LHCN-M2 (cell line): ENCODE measurements around the gene C11orf52. TPM values are rescaled to one million over a fixed set of nuclear protein-coding genes. Genes with fewer than 3 reads are reported as not detected.
"Not testable (repeated sequence)": the region's sequence is repeated elsewhere in the genome, so short reads cannot be mapped to it uniquely, and the experiment has no call there.

Experiments
- DNase-seq: peaks from one replicate; pipeline ENCODE4 v3.0.0-alpha.2; 2012; ENCODE audit warnings: low read depth
- polyA plus RNA-seq: library from polyadenylated mRNA; unstranded; fragments of >200 nt; gene quantifications from one replicate; pipeline ENCODE4 v1.2.1, GENCODE V29; 2012; ENCODE audit warnings: missing spikeins
- total RNA-seq: library from RNA; depleted of rRNA; stranded (reverse); fragments of >200 nt; gene quantifications from 2 replicates; pipeline ENCODE4 v1.2.3, GENCODE V29; 2014; rRNA removed

Gene C11orf52
- total RNA-seq = 1.2 and 2.1 TPM in 2 replicates
- 2.6 TPM for polyA plus RNA-seq

GRCh38 chr11:111918390-111919256 lies at the start of gene C11orf52:
Gene C11orf52 (plus strand): TSS chr11:111918913. CDS start chr11:111918973, 60 bp downstream.
- DNase-seq = peak; percentile 92

- no peak for DNase-seq
These were observed 48.6 kb upstream of the C11orf52 start for GRCh38 chr11:111870113-111870512.

GRCh38 chr11:111870522-111870885 lies 48.2 kb upstream of the C11orf52 start:
- no peak for DNase-seq

GRCh38 chr11:111870886-111871692 lies 47.6 kb upstream of the C11orf52 start, which contains the start of gene ALG9:
Gene ALG9 (minus strand): TSS chr11:111871581. CDS start chr11:111871482, 99 bp downstream.
- DNase-seq = peak; percentile 83

GRCh38 chr11:111871693-111872161 lies 47.0 kb upstream of the C11orf52 start:
- peak; percentile 7 for DNase-seq

GRCh38 chr11:111878385-111878848 lies 40.3 kb upstream of the C11orf52 start:
- DNase-seq = peak; percentile 45

GRCh38 chr11:111878849-111879636 lies 39.7 kb upstream of the C11orf52 start, which contains the start of the genes CFAP68 and FDXACB1:
Gene CFAP68 (plus strand): TSS chr11:111879541. CDS start chr11:111879561, 20 bp downstream.
Gene FDXACB1 (minus strand): TSS chr11:111879165. CDS start chr11:111879132, 33 bp downstream.
- DNase-seq = peak; percentile 97

GRCh38 chr11:111879637-111879960 lies 39.1 kb upstream of the C11orf52 start:
- DNase-seq = no peak

- DNase-seq = no peak
These were observed 36.5 kb upstream of the C11orf52 start for GRCh38 chr11:111882202-111882601.

- not testable (repeated sequence) for DNase-seq
These were observed 33.7 kb upstream of the C11orf52 start for GRCh38 chr11:111885053-111885452.

GRCh38 chr11:111886032-111886431 lies 32.7 kb upstream of the C11orf52 start:
- no peak for DNase-seq

GRCh38 chr11:111886844-111887243 lies 31.9 kb upstream of the C11orf52 start:
- DNase-seq = no peak

- DNase-seq = no peak
These were observed 13.3 kb upstream of the C11orf52 start for GRCh38 chr11:111905411-111905810.

GRCh38 chr11:111906680-111907079 lies 12.0 kb upstream of the C11orf52 start:
- no peak for DNase-seq

- no peak for DNase-seq
These were observed 9.9 kb upstream of the C11orf52 start for GRCh38 chr11:111908639-111909305.

- DNase-seq = no peak
These were observed 9.3 kb upstream of the C11orf52 start for GRCh38 chr11:111909378-111909777.

GRCh38 chr11:111910676-111911562 lies 7.8 kb upstream of the C11orf52 start:
- DNase-seq = peak; percentile 26

- DNase-seq = peak; percentile 88
These were observed 6.9 kb upstream of the C11orf52 start, which contains the start of gene CRYAB for GRCh38 chr11:111911563-111912401. Gene CRYAB (minus strand): TSS chr11:111911770. CDS start chr11:111911724, 46 bp downstream.
